ENCODE results near the gene KCNK15.

GRCh38 chr20:44723798-44724362, 21.8 kb upstream of the KCNK15 start:
- TF ChIP-seq CTCF (IDR thresholded peaks at IDR 0.05) (no peak), EZH2 (IDR thresholded peaks at IDR 0.05; ENCODE audit: borderline replicate concordance, insufficient read depth, low read depth, low read length, poor library complexity, severe bottlenecking) (no peak)
